GM18909 (cell line): ENCODE results near the gene CTXN3.

Experiments used
- ATAC-seq: cut with Tn5 transposase; IDR thresholded peaks from one replicate; pipeline ENCODE4 v1.9.1; 2021; ENCODE audit warnings: mild to moderate bottlenecking; ENCODE audit not compliant: unreplicated experiment, poor library complexity

CTXN3 gene

DNA sequence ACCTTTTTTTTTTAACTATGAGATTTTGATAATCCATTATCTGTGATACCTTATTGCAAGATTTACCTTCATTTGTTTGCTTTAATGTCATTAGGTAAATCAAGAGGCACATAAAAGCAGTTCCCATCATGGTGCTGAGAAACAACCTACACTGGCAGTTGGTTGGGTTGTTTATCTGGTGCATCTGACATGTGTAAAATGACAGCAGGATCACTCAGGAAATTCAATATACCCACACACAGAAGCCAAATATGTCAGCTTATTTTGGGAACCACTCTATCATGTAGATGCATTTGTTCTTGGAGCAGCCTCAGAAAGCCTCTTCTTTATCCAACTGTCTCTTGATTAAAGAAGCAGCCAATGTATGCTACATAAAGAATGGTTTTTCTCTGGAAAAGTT is 46.5 kb downstream of the CTXN3 start:
- no peak for ATAC-seq

DNA sequence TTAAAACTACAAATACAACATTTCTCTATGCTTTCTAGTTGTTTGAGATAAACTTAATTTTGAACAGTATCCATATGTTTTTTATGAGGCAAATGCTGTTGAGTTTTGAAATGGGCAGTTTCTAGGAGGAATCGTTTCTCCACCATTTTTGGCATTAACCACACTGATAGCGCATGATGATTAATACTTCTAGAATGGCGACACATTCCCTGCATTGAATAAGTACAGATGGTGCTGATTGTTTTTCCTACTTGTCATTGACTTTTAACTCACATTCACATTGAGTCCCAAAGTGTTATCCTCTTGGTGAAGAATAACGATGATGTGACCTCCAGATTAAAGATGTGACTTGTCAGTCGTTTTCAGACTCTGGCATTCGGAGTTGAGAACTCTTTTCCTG is 47.8 kb downstream of the CTXN3 start:
- no peak for ATAC-seq

DNA sequence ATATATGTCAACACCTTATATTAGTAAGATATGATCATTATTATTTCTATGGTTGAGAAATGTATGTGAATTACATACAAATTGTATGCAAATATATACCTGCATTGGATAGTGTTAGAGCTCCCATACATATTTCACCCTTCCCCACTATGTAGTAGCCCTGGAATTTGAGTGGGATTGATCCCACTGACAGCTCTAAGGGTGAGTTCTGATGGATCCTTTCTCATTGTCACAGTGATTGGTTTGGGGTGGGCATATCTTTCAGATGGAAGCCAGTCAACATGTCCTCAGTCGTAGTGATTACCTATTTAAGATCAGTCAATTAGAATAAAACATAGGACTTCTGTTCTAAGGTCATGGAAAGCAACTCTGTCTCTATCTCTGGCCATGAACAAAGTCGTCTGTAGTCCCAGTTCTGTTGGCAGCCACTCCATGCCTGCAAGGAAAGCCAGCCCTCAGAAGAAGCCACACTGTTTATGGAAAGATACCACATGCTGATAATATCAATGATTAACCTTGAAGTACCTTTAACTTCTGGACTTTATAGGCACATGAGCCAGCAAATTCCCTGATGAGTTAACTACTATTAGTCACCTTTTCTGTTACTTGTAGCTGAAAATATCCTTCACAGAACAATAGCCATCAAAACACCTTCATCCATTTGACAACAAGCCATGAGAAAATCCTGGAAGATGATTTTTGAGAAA is 49.2 kb downstream of the CTXN3 start:
- no peak for ATAC-seq

DNA sequence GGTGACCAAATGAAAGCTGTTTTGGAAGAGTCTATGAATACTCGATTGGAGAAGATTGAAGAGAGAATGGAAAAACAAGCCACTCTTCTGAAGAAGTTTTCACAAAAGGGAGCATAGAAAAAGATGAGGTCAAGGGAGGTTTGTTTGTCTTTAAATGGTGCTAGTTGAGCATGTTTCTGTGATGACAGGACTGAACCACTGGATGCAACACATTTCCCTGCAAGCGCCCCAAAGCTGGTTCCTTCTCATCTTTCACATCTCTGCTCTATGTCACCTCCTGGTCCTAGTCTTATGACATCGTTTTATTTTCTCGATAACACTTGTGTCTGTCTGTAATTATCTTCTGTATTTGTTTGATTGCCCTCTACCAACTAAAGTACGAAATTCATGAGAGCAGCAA is 50.5 kb downstream of the CTXN3 start:
- no peak for ATAC-seq

DNA sequence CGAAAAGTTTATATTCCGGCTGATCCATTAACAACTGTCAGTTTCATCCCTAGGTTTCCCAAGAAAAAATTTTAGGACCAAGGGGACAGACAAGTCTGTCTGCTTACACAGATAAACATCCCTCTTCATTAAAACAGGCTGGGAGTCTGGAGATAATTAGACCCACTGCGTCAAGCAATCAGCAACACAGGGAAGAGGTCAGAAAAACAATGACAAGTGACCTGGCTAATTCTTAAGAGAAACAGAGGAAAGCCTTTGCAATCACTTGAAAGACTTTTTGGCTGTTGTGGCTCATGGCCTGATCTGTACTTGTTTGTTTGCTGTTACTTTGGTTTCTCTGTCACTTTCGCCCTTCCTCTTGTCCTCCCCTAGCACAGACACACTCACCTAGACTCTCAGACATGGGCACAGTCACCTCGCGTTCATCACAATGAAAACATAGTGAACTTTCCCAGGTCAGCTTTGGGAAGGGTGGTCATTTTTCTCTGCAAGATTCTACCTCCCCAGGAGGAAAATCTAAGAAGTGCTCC is 51.4 kb downstream of the CTXN3 start:
- ATAC-seq: no peak

DNA sequence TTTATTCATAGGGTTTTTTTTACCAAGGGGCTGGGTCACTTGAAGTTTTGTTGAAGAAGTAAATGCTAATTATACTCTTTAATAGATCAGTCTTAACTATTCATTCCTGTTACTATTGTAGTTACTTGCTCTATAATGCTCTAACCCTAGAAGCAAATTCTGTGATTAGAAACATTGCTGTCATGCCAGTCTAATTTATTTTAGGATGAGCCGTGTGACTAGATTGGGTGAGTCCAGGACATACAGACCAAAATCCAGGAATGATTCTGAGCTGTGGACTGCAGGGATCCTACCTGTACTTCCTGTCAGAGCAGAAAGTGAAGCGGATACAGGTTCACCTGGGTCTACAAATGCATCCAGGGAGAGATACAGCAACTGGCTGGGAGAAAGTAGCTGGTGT is 53.6 kb downstream of the CTXN3 start:
- no peak for ATAC-seq

DNA sequence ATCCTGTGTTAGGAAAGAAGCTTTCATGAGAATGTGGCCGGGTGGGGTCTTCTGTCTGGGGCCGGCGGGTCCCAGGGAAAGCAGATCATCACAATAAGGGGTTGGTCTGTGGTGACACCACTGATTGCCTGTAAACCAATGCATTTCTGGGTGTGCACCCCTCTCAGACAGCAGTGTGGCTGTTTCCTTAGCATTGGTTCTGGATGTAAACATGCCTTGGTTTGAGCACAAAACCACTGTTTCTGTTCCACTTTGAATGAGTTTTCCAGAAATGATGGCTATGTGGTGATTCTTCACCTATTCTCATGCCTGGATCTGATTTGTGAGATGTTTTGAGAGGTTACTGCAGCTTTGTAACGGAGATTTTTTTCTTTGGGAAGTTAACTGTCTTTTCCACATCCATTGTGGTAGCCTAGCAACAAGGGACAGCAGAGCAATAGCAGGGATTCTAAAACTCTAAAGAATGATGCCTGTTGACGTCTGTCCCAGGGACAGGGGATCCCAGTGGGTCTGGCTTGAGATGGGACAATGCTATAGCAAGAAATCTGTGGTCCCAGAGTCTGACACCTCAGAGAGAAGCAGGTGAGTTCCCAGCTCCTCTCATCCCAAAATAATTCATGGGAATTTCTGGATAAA is 54.2 kb downstream of the CTXN3 start, which contains the start of gene CCDC192:
Gene CCDC192 (plus strand): TSS at position 466 of the 636 bp plus-strand sequence. CDS start 55 bp downstream, at position 521.
- ATAC-seq: no peak

DNA sequence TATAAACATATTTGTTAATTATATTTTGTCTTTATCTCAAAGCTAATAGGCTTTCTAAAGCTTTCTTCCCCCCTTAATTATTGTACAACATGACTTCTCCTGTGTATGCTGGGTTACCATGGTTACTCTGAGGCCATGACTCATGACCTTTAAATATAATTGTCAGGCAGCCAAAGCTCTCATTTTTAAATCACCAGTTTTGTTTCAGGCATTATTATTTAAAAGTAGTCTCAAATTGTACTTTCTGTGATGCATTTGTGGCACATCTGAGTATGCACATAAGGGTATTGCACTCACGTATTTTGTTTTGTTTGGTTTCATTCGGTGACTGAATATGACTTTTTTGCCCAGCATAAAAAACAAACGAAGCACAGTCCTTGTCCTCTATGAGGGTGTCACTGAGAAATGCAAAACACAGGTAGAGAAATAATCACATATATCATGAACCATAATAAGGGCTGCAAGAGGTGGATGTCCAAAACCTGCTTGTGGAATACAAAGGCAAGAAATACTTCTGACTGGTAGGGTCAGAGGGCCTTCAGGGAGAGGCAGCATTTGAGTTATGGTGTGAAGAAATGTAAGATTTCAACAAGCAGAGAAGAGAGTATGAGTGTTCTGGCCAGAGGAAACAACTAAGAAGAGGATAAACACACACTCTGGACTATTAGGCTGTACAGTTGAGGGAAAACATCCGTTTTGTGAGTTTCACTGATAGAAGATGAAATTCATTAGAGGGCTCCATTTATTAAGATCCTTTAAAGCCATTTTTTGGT is 56.4 kb downstream of the CTXN3 start:
- no peak for ATAC-seq

DNA sequence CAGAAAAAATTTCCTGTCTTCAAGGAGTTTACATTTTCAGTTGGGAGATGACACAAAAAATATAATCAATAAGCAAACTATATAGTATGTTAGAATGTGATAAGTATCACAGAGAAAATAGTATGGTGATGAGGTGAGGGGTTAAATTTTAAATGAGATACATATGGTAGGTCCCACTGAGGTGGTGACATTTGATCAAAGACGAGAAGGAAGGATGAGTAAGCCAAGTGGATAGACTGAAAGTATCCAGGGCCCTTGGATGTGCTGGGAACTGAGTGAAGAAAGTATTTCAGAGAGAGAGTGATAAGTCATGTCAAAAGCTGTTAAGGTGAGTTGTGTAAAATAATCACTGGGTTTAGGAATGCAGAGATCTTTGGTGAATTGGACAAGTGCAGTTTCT is 57.8 kb downstream of the CTXN3 start:
- ATAC-seq: no peak

DNA sequence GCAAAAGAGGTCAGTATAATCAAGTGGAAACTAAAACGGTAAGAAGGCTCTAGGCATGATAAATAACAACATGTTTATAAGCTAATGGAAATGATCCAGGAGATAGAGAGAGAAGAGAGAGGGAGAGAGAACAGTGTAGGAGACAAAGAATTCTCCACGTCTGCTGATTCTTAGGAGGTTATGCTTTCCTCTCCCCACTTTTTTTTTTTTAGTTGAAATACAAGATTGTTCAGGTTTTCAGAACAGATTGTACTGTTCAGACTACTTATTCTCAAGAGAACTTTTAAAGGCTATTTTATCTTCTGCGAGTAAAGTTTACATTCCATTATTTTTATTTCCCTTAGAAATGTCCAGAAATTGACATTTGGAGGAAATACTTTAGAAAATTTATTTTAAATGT is 58.3 kb downstream of the CTXN3 start:
- no peak for ATAC-seq
